GM23338 (cell line): ENCODE measurements around the gene BCL2. TPM values are rescaled to one million over a fixed set of nuclear protein-coding genes. Genes with fewer than 3 reads are reported as not detected.

Experiments
- ATAC-seq: fragments of 200-7000 bp; cut with Tn5 transposase; 3 replicates; pipeline ENCODE4 v1.9.1; 2020
- DNase-seq: peaks from one replicate; pipeline ENCODE4 v3.0.0-alpha.2; 2015; ENCODE audit warnings: low spot score
- H2AFZ ChIP-seq: fragments of 200-600 bp; sonication (generic); 2 replicates; pipeline ENCODE4 v1.8.0; 2016; ENCODE audit warnings: antibody characterized with exemption, mild to moderate bottlenecking, moderate library complexity
- H3F3A ChIP-seq: fragments of 200-600 bp; sonication (generic); replicated peaks from 2 replicates; pipeline ENCODE4 v1.8.0; 2017; ENCODE audit warnings: antibody characterized with exemption, mixed run types, low read depth
- H3K27ac ChIP-seq: fragments of 200-600 bp; sonication (generic); 2 replicates; pipeline ENCODE4 v1.6.1; 2016; ENCODE audit warnings: low read depth
- H3K27me3 ChIP-seq: fragments of 200-600 bp; sonication (generic); 2 replicates; pipeline ENCODE4 v1.8.0; 2016; ENCODE audit warnings: mild to moderate bottlenecking, mixed run types, moderate library complexity; ENCODE audit not compliant: insufficient read depth
- H3K36me3 ChIP-seq: fragments of 200-600 bp; sonication (generic); 2 replicates; pipeline ENCODE4 v1.8.0; 2016; ENCODE audit warnings: mild to moderate bottlenecking; ENCODE audit not compliant: insufficient read depth
- H3K4me1 ChIP-seq: fragments of 200-600 bp; sonication (generic); 2 replicates; pipeline ENCODE4 v1.8.0; 2016; ENCODE audit warnings: mild to moderate bottlenecking, moderate library complexity; ENCODE audit not compliant: insufficient read depth
- H3K4me2 ChIP-seq: fragments of 200-600 bp; sonication (generic); 2 replicates; pipeline ENCODE4 v1.7.1; 2017; ENCODE audit warnings: mixed run types
- H3K4me3 ChIP-seq: fragments of 200-600 bp; sonication (generic); 2 replicates; pipeline ENCODE4 v1.6.1; 2016; ENCODE audit warnings: mixed run types
- H3K79me2 ChIP-seq: fragments of 200-600 bp; sonication (generic); replicated peaks from 2 replicates; pipeline ENCODE4 v1.8.0; 2017; ENCODE audit warnings: mild to moderate bottlenecking; ENCODE audit not compliant: insufficient read depth
- H3K9me2 ChIP-seq: fragments of 200-600 bp; sonication (generic); 2 replicates; pipeline ENCODE4 v1.8.0; 2017; ENCODE audit not compliant: insufficient read depth
- H4K20me1 ChIP-seq: fragments of 200-600 bp; sonication (generic); replicated peaks from 2 replicates; pipeline ENCODE4 v1.8.0; 2017; ENCODE audit warnings: mild to moderate bottlenecking; ENCODE audit not compliant: insufficient read depth
- H3K27ac Mint-ChIP-seq: 2 replicates; pipeline ENCODE4 v1.8.0; 2020; ENCODE audit warnings: inconsistent platforms, mild to moderate bottlenecking, moderate library complexity, mixed read lengths
- H3K27me3 Mint-ChIP-seq: 3 replicates; pipeline ENCODE4 v1.8.0; 2022; ENCODE audit warnings: low read depth, mild to moderate bottlenecking, moderate library complexity, mixed read lengths, inconsistent platforms; ENCODE audit not compliant: insufficient read depth, poor library complexity
- H3K36me3 Mint-ChIP-seq: 3 replicates; pipeline ENCODE4 v1.8.0; 2021; ENCODE audit warnings: low read depth, mild to moderate bottlenecking, inconsistent platforms, moderate library complexity, mixed read lengths
- H3K4me1 Mint-ChIP-seq: 3 replicates; pipeline ENCODE4 v1.8.0; 2020; ENCODE audit warnings: mild to moderate bottlenecking, inconsistent platforms, mixed read lengths
- H3K4me3 Mint-ChIP-seq: 3 replicates; pipeline ENCODE4 v1.8.0; 2021; ENCODE audit warnings: moderate library complexity, mild to moderate bottlenecking, inconsistent platforms, mixed read lengths
- H3K9me3 Mint-ChIP-seq: 3 replicates; pipeline ENCODE4 v1.8.0; 2020; ENCODE audit warnings: moderate library complexity, mild to moderate bottlenecking, inconsistent platforms, mixed read lengths
- CREB1 ChIP-seq: fragments of 250-450 bp; sonication (Bioruptor Pico); IDR thresholded peaks from 2 replicates; pipeline ENCODE4 v1.5.0; 2020; ENCODE audit warnings: low read depth, mild to moderate bottlenecking, moderate library complexity
- EZH2 ChIP-seq: fragments of 200-600 bp; sonication (generic); IDR thresholded peaks from one replicate; pipeline ENCODE4 v1.8.0; 2017; ENCODE audit warnings: antibody characterized with exemption, mild to moderate bottlenecking, low read depth; ENCODE audit not compliant: unreplicated experiment
- EZH2phosphoT487 ChIP-seq: fragments of 200-600 bp; sonication (generic); IDR thresholded peaks from one replicate; pipeline ENCODE4 v1.8.1; 2018; ENCODE audit warnings: antibody characterized with exemption; ENCODE audit not compliant: unreplicated experiment
- NANOG ChIP-seq: IDR thresholded peaks from 2 replicates; pipeline ENCODE4 v1.6.1; 2016; ENCODE audit warnings: antibody characterized with exemption, borderline replicate concordance
- POLR2AphosphoS5 ChIP-seq: IDR thresholded peaks from 2 replicates; pipeline ENCODE4 v1.6.1; 2016; ENCODE audit warnings: antibody characterized with exemption, low read depth
- STAT1 ChIP-seq: IDR thresholded peaks from one replicate; pipeline ENCODE4 v1.6.1; 2016; ENCODE audit warnings: antibody characterized with exemption; ENCODE audit not compliant: unreplicated experiment
- ZNF114 ChIP-seq: fragments of 250-450 bp; sonication (Bioruptor Pico); IDR thresholded peaks from 2 replicates; pipeline ENCODE4 v1.5.0; 2020; ENCODE audit warnings: mild to moderate bottlenecking, moderate library complexity
- ZNF331 ChIP-seq: fragments of 250-450 bp; sonication (Bioruptor Pico); IDR thresholded peaks from 2 replicates; pipeline ENCODE4 v1.5.0; 2020; ENCODE audit warnings: low read depth, mild to moderate bottlenecking, moderate library complexity
- polyA plus RNA-seq: library from polyadenylated mRNA; unstranded; fragments of >200 nt; fragmentation: Nextera tagmentation; extraction: Ambion mirVana; gene quantifications from 2 replicates; pipeline ENCODE4 v1.2.1, GENCODE V29; 2016
- total RNA-seq: library from RNA; depleted of rRNA; stranded (reverse); fragments of >200 nt; shearing (Covaris generic); gene quantifications from 2 replicates; pipeline ENCODE4 v1.2.3, GENCODE V29; 2014
- TF ChIP-seq, protein P1 (sequence below): IDR thresholded peaks from one replicate; pipeline ENCODE4 v1.6.1; 2018; ENCODE audit warnings: antibody characterized with exemption; ENCODE audit not compliant: unreplicated experiment
- TF ChIP-seq, protein P2 (sequence below): fragments of 250-450 bp; sonication (Bioruptor Pico); IDR thresholded peaks from 2 replicates; pipeline ENCODE4 v1.5.0; 2020; ENCODE audit warnings: mild to moderate bottlenecking, moderate library complexity
- TF ChIP-seq, protein P3 (sequence below), 2 experiments: fragments of 200-600 bp in 1 of 2; sonication (generic) in 1 of 2; conservative IDR thresholded peaks; 2 replicates each; pipeline versions ENCODE4 v1.5.1 to v1.6.1; 2016 to 2017; ENCODE audit warnings: antibody characterized with exemption in 2 of 2, low read depth in 2 of 2, mild to moderate bottlenecking in 2 of 2, moderate library complexity in 1 of 2

Gene BCL2
- total and polyA plus RNA-seq, 2 experiments from 2014 or later = 1.2 to 4.0 TPM

GRCh38 chr18:63097178-63097577 lies 222.4 kb downstream of the BCL2 start:
- Histone ChIP-seq H3K4me2 (no peak overlapping the region), H3K4me1 (no peaks in the 10 kb centered on the region), H3K4me3 (no peak overlapping the region), H4K20me1 (no peaks in the 10 kb centered on the region), H3K79me2 (no peaks in the 10 kb centered on the region), H3K27ac (no peak overlapping the region), H3F3A (no peaks in the 10 kb centered on the region), H3K36me3 (no peaks in the 10 kb centered on the region), H3K27me3 (no peaks in the 10 kb centered on the region), H3K9me2 (0 out of 2 replicates have a peak, but pooled peaks cover 4% of the 10 kb centered on the region), H2AFZ (peak overlapping the region; percentile 59; the same call in 1 of the 2 replicates)
- TF ChIP-seq EZH2 = no peak
- no peak for TF ChIP-seq NANOG
- TF ChIP-seq, protein P1, sequence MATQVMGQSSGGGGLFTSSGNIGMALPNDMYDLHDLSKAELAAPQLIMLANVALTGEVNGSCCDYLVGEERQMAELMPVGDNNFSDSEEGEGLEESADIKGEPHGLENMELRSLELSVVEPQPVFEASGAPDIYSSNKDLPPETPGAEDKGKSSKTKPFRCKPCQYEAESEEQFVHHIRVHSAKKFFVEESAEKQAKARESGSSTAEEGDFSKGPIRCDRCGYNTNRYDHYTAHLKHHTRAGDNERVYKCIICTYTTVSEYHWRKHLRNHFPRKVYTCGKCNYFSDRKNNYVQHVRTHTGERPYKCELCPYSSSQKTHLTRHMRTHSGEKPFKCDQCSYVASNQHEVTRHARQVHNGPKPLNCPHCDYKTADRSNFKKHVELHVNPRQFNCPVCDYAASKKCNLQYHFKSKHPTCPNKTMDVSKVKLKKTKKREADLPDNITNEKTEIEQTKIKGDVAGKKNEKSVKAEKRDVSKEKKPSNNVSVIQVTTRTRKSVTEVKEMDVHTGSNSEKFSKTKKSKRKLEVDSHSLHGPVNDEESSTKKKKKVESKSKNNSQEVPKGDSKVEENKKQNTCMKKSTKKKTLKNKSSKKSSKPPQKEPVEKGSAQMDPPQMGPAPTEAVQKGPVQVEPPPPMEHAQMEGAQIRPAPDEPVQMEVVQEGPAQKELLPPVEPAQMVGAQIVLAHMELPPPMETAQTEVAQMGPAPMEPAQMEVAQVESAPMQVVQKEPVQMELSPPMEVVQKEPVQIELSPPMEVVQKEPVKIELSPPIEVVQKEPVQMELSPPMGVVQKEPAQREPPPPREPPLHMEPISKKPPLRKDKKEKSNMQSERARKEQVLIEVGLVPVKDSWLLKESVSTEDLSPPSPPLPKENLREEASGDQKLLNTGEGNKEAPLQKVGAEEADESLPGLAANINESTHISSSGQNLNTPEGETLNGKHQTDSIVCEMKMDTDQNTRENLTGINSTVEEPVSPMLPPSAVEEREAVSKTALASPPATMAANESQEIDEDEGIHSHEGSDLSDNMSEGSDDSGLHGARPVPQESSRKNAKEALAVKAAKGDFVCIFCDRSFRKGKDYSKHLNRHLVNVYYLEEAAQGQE = no peak
- no peak for TF ChIP-seq STAT1
- no peak for TF ChIP-seq CREB1 (CRISPR knock-in tag)
- no peak for TF ChIP-seq POLR2AphosphoS5
- TF ChIP-seq ZNF114 (CRISPR knock-in tag) = no peak
- no peak for TF ChIP-seq EZH2phosphoT487
- TF ChIP-seq ZNF331 = no peak
- TF ChIP-seq, protein P2, sequence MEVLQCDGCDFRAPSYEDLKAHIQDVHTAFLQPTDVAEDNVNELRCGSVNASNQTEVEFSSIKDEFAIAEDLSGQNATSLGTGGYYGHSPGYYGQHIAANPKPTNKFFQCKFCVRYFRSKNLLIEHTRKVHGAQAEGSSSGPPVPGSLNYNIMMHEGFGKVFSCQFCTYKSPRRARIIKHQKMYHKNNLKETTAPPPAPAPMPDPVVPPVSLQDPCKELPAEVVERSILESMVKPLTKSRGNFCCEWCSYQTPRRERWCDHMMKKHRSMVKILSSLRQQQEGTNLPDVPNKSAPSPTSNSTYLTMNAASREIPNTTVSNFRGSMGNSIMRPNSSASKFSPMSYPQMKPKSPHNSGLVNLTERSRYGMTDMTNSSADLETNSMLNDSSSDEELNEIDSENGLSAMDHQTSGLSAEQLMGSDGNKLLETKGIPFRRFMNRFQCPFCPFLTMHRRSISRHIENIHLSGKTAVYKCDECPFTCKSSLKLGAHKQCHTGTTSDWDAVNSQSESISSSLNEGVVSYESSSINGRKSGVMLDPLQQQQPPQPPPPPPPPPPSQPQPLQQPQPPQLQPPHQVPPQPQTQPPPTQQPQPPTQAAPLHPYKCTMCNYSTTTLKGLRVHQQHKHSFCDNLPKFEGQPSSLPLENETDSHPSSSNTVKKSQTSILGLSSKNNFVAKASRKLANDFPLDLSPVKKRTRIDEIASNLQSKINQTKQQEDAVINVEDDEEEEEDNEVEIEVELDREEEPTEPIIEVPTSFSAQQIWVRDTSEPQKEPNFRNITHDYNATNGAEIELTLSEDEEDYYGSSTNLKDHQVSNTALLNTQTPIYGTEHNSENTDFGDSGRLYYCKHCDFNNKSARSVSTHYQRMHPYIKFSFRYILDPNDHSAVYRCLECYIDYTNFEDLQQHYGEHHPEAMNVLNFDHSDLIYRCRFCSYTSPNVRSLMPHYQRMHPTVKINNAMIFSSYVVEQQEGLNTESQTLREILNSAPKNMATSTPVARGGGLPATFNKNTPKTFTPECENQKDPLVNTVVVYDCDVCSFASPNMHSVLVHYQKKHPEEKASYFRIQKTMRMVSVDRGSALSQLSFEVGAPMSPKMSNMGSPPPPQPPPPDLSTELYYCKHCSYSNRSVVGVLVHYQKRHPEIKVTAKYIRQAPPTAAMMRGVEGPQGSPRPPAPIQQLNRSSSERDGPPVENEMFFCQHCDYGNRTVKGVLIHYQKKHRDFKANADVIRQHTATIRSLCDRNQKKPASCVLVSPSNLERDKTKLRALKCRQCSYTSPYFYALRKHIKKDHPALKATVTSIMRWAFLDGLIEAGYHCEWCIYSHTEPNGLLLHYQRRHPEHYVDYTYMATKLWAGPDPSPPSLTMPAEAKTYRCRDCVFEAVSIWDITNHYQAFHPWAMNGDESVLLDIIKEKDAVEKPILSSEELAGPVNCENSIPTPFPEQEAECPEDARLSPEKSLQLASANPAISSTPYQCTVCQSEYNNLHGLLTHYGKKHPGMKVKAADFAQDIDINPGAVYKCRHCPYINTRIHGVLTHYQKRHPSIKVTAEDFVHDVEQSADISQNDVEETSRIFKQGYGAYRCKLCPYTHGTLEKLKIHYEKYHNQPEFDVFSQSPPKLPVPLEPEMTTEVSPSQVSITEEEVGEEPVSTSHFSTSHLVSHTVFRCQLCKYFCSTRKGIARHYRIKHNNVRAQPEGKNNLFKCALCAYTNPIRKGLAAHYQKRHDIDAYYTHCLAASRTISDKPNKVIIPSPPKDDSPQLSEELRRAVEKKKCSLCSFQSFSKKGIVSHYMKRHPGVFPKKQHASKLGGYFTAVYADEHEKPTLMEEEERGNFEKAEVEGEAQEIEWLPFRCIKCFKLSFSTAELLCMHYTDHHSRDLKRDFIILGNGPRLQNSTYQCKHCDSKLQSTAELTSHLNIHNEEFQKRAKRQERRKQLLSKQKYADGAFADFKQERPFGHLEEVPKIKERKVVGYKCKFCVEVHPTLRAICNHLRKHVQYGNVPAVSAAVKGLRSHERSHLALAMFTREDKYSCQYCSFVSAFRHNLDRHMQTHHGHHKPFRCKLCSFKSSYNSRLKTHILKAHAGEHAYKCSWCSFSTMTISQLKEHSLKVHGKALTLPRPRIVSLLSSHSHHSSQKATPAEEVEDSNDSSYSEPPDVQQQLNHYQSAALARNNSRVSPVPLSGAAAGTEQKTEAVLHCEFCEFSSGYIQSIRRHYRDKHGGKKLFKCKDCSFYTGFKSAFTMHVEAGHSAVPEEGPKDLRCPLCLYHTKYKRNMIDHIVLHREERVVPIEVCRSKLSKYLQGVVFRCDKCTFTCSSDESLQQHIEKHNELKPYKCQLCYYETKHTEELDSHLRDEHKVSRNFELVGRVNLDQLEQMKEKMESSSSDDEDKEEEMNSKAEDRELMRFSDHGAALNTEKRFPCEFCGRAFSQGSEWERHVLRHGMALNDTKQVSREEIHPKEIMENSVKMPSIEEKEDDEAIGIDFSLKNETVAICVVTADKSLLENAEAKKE = no peak
- TF ChIP-seq, protein P3, sequence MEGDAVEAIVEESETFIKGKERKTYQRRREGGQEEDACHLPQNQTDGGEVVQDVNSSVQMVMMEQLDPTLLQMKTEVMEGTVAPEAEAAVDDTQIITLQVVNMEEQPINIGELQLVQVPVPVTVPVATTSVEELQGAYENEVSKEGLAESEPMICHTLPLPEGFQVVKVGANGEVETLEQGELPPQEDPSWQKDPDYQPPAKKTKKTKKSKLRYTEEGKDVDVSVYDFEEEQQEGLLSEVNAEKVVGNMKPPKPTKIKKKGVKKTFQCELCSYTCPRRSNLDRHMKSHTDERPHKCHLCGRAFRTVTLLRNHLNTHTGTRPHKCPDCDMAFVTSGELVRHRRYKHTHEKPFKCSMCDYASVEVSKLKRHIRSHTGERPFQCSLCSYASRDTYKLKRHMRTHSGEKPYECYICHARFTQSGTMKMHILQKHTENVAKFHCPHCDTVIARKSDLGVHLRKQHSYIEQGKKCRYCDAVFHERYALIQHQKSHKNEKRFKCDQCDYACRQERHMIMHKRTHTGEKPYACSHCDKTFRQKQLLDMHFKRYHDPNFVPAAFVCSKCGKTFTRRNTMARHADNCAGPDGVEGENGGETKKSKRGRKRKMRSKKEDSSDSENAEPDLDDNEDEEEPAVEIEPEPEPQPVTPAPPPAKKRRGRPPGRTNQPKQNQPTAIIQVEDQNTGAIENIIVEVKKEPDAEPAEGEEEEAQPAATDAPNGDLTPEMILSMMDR (conservative IDR thresholded peaks at IDR 0.05; ENCODE audit: low read depth in 2 of 2) = no peak
- H3K9me3 Mint-ChIP-seq = no peaks in the 10 kb centered on the region
- H3K36me3 Mint-ChIP-seq = no peaks in the 10 kb centered on the region
- peaks cover 5% of the 10 kb centered on the region for H3K4me1 Mint-ChIP-seq
- ATAC-seq (no peak), DNase-seq (no peak)
- no peak overlapping the region for H3K4me3 Mint-ChIP-seq
- H3K27me3 Mint-ChIP-seq = no peaks in the 10 kb centered on the region
- H3K27ac Mint-ChIP-seq = no peak overlapping the region
